K562 (cell line): Measurements from ENCODE around the gene KRT6C. TPM values are rescaled to one million over a fixed set of nuclear protein-coding genes. Genes with fewer than 3 reads are reported as not detected.

ENCODE experiments used
- ATAC-seq: fragments of 200-7000 bp; cut with Tn5 transposase; 3 replicates; pipeline ENCODE4 v1.9.1; 2020; ENCODE audit warnings: moderate library complexity
- BruUV-seq: library from RNA; stranded (reverse); fragments of 400-500 nt; replicated peaks from 2 replicates; lab custom pipeline; 2021; lab: Mats Ljungman, UMichigan
- CTCF ChIA-PET: fragments of 300-600 bp; formaldehyde crosslinking; extraction: SDS; loops from one replicate; lab custom pipeline; 2021; ENCODE audit warnings: low intra/inter-chr PET ratio; lab: Yijun Ruan, JAX
- POLR2A ChIA-PET: fragments of 300-600, 350-650 bp; sonication (Branson Sonifier 250); formaldehyde crosslinking; extraction: SDS; loops from one replicate; lab custom pipeline; 2021; ENCODE audit warnings: antibody characterized with exemption, inconsistent platforms; lab: Yijun Ruan, JAX
- DNase-seq, 4 experiments: peaks; one replicate each; pipeline versions ENCODE4 v3.0.0 to v3.0.0-alpha.2; 2011 to 2018; ENCODE audit warnings: low spot score in 3 of 4, mixed read lengths in 3 of 4; ENCODE audit errors: extremely low read depth in 1 of 4
- FAIRE-seq: peaks from 2 replicates; lab custom pipeline; 2011; peaks lifted over from hg19 to GRCh38; lab: Jason Lieb, UNC
- H2AFZ ChIP-seq: 2 replicates; pipeline ENCODE4 v1.6.0; 2011; ENCODE audit warnings: low read depth, low read length, control low read depth, inconsistent platforms
- H3K27ac ChIP-seq: fragments of 200-600 bp; 3 replicates; pipeline ENCODE4 v1.8.0; 2011; ENCODE audit warnings: low read depth, mild to moderate bottlenecking, control low read depth, inconsistent platforms, low read length, moderate library complexity, mixed read lengths; ENCODE audit errors: extremely low read depth
- H3K27me3 ChIP-seq, 2 experiments: fragments of 300-600 bp in 1 of 2; 2 replicates in 1 of 2; 3 replicates in 1 of 2; pipeline versions ENCODE4 v1.6.0 to v1.8.0; 2011; ENCODE audit warnings: inconsistent platforms in 2 of 2, low read length in 2 of 2, mild to moderate bottlenecking in 1 of 2, mixed read lengths in 1 of 2, moderate library complexity in 1 of 2; ENCODE audit not compliant: control insufficient read depth in 2 of 2, insufficient read depth in 2 of 2
- H3K36me3 ChIP-seq: fragments of 300-600 bp; 3 replicates; pipeline ENCODE4 v1.8.0; 2011; ENCODE audit warnings: mild to moderate bottlenecking, low read length, inconsistent platforms; ENCODE audit not compliant: control insufficient read depth, insufficient read depth
- H3K4me1 ChIP-seq, 2 experiments: fragments of 200-600 bp in 1 of 2; replicated peaks in 1 of 2; 2 replicates in 1 of 2; 3 replicates in 1 of 2; pipeline versions ENCODE4 v1.5.1 to v1.8.0; 2011; ENCODE audit warnings: inconsistent platforms in 2 of 2, low read length in 2 of 2, mild to moderate bottlenecking in 1 of 2, mixed read lengths in 1 of 2, moderate library complexity in 1 of 2; ENCODE audit not compliant: control insufficient read depth in 2 of 2, insufficient read depth in 2 of 2
- H3K4me2 ChIP-seq: 2 replicates; pipeline ENCODE4 v1.6.1; 2011; ENCODE audit warnings: low read length, control low read depth, inconsistent platforms, mixed read lengths; ENCODE audit not compliant: insufficient read depth
- H3K4me3 ChIP-seq: fragments of 200-600 bp; sonication (generic), shearing (Covaris generic); 2 replicates; pipeline ENCODE4 v1.5.1; 2016; ENCODE audit warnings: control low read depth, inconsistent platforms
- H3K79me2 ChIP-seq: fragments of 200-600 bp; 3 replicates; pipeline ENCODE4 v1.8.0; 2011; ENCODE audit warnings: low read length, inconsistent platforms; ENCODE audit not compliant: control insufficient read depth, insufficient read depth
- H3K9ac ChIP-seq, 2 experiments: 2 replicates each; pipeline versions ENCODE4 v1.6.0 to v1.6.1; 2011; ENCODE audit warnings: low read depth in 2 of 2, low read length in 2 of 2, control low read depth in 1 of 2, inconsistent platforms in 1 of 2, mild to moderate bottlenecking in 1 of 2, mixed read lengths in 1 of 2; ENCODE audit not compliant: insufficient read depth in 1 of 2
- H3K9me1 ChIP-seq: one replicate; pipeline ENCODE4 v1.6.0; 2011; ENCODE audit warnings: inconsistent platforms, mild to moderate bottlenecking, low read length, moderate library complexity; ENCODE audit not compliant: control insufficient read depth, insufficient read depth
- H3K9me3 ChIP-seq: replicated peaks from 2 replicates; pipeline ENCODE4 v1.5.1; 2011; ENCODE audit warnings: low read depth, low read length, inconsistent platforms; ENCODE audit not compliant: control insufficient read depth, insufficient read depth
- H4K20me1 ChIP-seq: replicated peaks from 2 replicates; pipeline ENCODE4 v1.6.1; 2011; ENCODE audit warnings: low read length, inconsistent platforms, mixed read lengths; ENCODE audit not compliant: control insufficient read depth, insufficient read depth
- ARHGAP35 ChIP-seq: fragments of 450-650 bp; IDR thresholded peaks from 2 replicates; pipeline ENCODE4 v1.6.1; 2018; ENCODE audit not compliant: partially characterized antibody
- ASH1L ChIP-seq: fragments of 450-650 bp; IDR thresholded peaks from 2 replicates; pipeline ENCODE4 v1.6.1; 2018; ENCODE audit warnings: borderline replicate concordance, mild to moderate bottlenecking, low read depth; ENCODE audit not compliant: partially characterized antibody
- BACH1 ChIP-seq: fragments of 200-800 bp; sonication (Bioruptor generic); IDR thresholded peaks from 2 replicates; pipeline ENCODE4 v1.6.1; 2016; ENCODE audit warnings: missing genetic modification characterization, missing compliant biosample characterization
- BCOR ChIP-seq: fragments of 450-650 bp; IDR thresholded peaks from 2 replicates; pipeline ENCODE4 v1.6.1; 2016
- CHD4 ChIP-seq: fragments of 200-600 bp; sonication (generic); IDR thresholded peaks from 3 replicates; pipeline ENCODE4 v1.6.1; 2012; ENCODE audit warnings: low read depth, mild to moderate bottlenecking, mixed read lengths, low read length, inconsistent platforms; ENCODE audit not compliant: insufficient read depth, insufficient replicate concordance, poor library complexity, severe bottlenecking
- CTCFL ChIP-seq: IDR thresholded peaks from 2 replicates; pipeline ENCODE4 v1.6.1; 2011; ENCODE audit warnings: borderline replicate concordance, low read depth, mild to moderate bottlenecking, moderate library complexity, low read length; ENCODE audit not compliant: insufficient read depth, poor library complexity, severe bottlenecking
- JUND ChIP-seq, 2 experiments: IDR thresholded peaks; 2 replicates in 1 of 2; 3 replicates in 1 of 2; pipeline ENCODE4 v1.6.1; 2011; ENCODE audit warnings: borderline replicate concordance in 2 of 2, low read depth in 2 of 2, low read length in 2 of 2, improper control_type of control experiment in 1 of 2, missing biosample characterization in 1 of 2, missing genetic modification characterization in 1 of 2, missing genetic modification reagents in 1 of 2
- MEIS2 ChIP-seq: fragments of 450-650 bp; IDR thresholded peaks from 2 replicates; pipeline ENCODE4 v1.6.1; 2014; ENCODE audit warnings: mild to moderate bottlenecking; ENCODE audit not compliant: partially characterized antibody
- SP1 ChIP-seq: sonication (generic); formaldehyde crosslinking; IDR thresholded peaks from 2 replicates; pipeline ENCODE4 v1.8.1; 2022; ENCODE audit warnings: mild to moderate bottlenecking, missing genetic modification reagents
- WGBS: fragments of 100-300 bp; shearing (Covaris generic); methylation state at CpG from one replicate; pipeline ENCODE4 v1.1.6; 2016; ENCODE audit warnings: low coverage, mixed read lengths; ENCODE audit not compliant: insufficient coverage; ENCODE audit errors: missing lambda C conversion rate; 5-methylcytosine and 5-hydroxymethylcytosine counted together
- in situ Hi-C: fragments of 300-500 bp; cut with MboI; formaldehyde crosslinking; loops from 4 replicates; pipeline ENCODE4 v1.15.0; 2018; ENCODE audit warnings: inconsistent platforms, mixed read lengths
- intact Hi-C: fragments of 100-400 bp; cut with micrococcal nuclease; formaldehyde crosslinking; loops from 2 replicates; pipeline ENCODE4 v1.14.2; 2022
- polyA plus RNA-seq, 8 experiments: library from polyadenylated mRNA; depleted of rRNA in 4 of 8; stranded (reverse) in 5 of 8; unstranded in 3 of 8; fragments of >200 nt; fragmentation: Nextera tagmentation in 2 of 8; fragmentation: Illumina TruSeq in 1 of 8; extraction: Ambion mirVana in 2 of 8; extraction: Trizol in 1 of 8; gene quantifications; 2 replicates each; pipeline versions ENCODE4 v1.2.1 to v1.2.3, GENCODE V29; 2011 to 2014; ENCODE audit warnings: inconsistent platforms in 1 of 8, missing spikeins in 1 of 8
- total RNA-seq, 7 experiments: library from RNA; depleted of rRNA in 6 of 7; stranded (reverse); fragments of >200 nt in 6 of 7; fragmentation: Illumina TruSeq in 2 of 7; extraction: Trizol in 2 of 7; gene quantifications; 2 replicates each; pipeline versions ENCODE4 v1.2.1 to v1.2.3, GENCODE V29; 2011 to 2021; ENCODE audit warnings: low replicate concordance in 1 of 7
- TF ChIP-seq, protein P1 (sequence below): fragments of 200-400 bp; formaldehyde crosslinking; IDR thresholded peaks from 2 replicates; pipeline ENCODE4 v1.6.1; 2017; ENCODE audit warnings: mild to moderate bottlenecking, low read depth, low read length, moderate library complexity
- TF ChIP-seq, protein P2 (sequence below), 3 experiments: fragments of 200-800 bp in 1 of 3; fragments of 250-450 bp in 1 of 3; fragments of 450-650 bp in 1 of 3; sonication (Bioruptor Pico) in 1 of 3; sonication (Bioruptor generic) in 1 of 3; formaldehyde crosslinking in 1 of 3; IDR thresholded peaks; 2 replicates each; pipeline versions ENCODE4 v1.6.1 to v1.8.0; 2016 to 2022; ENCODE audit warnings: mild to moderate bottlenecking in 2 of 3, missing genetic modification characterization in 2 of 3, missing compliant biosample characterization in 1 of 3, moderate library complexity in 1 of 3

Gene KRT6C
- total and polyA plus RNA-seq, 9 of the 15 experiments (the other 6 are each of a cell fraction or from before 2014, with no cell fraction given): not detected

DNA sequence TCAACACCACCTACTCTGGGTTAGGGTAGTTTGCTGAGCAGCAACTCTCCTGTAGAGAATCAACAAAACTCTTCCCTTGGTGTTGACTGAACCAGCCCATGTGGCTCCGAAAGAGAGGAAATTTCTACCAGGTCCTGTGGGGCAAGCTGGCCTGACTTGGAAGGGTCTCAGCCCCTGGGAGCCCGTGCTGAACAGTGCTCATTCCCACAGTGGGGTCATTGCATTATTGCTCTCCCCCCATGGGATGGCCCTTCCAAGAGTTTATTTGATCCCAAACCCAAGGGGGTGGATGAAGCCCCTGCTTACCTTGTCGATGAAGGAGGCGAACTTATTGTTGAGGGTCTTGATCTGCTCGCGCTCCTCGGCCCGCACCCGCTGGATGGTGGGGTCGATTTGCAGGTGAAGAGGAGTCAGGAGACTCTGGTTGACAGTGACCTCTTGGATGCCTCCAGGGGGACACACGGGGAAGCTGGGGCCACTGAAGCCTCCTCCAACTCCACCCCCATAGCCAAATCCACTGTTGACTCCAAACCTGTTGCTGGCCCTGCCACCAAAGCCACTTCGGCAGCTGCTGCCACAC is 40.0 kb downstream of the KRT6C start:
- no peak for DNase-seq
- H3K79me2 ChIP-seq: no peaks in the 10 kb centered on the region
- 0 out of 2 replicates have a peak, but pooled peaks cover 2% of the 10 kb centered on the region for H4K20me1 ChIP-seq
- BruUV-seq: no TSS peak
- intact Hi-C loops (no loop called here), in situ Hi-C loops (no loop called here)
- no peak overlapping the region for H3K4me3 ChIP-seq
- POLR2A ChIA-PET: interaction anchor here (0.6 kb wide), 1 partner anchor 237 kb away, joined by 3 read pairs; no protein-coding TSS in a partner anchor
- no peak overlapping the region for H3K4me2 ChIP-seq
- FAIRE-seq: no peak
- no peaks in the 10 kb centered on the region for H3K9me3 ChIP-seq
- no peak overlapping the region for H3K9ac ChIP-seq
- ATAC-seq: no peak
- no peaks in the 10 kb centered on the region for H3K4me1 ChIP-seq
- no peaks in the 10 kb centered on the region for H3K9me1 ChIP-seq
- no peak overlapping the region for H2AFZ ChIP-seq
- CTCF ChIA-PET: no interaction called here
- H3K27ac ChIP-seq: no peak overlapping the region
- no peaks in the 10 kb centered on the region for H3K36me3 ChIP-seq
- H3K27me3 ChIP-seq: peaks cover 15 to 49% of the 10 kb centered on the region in 2 experiments
- 0% methylated on average over 12 of the region's 12 CpGs for WGBS
- no peak for TF ChIP-seq JUND (IDR thresholded peaks at IDR 0.05; ENCODE audit: borderline replicate concordance, low read depth, low read length)
- TF ChIP-seq JUND (tag; IDR thresholded peaks at IDR 0.05; ENCODE audit: borderline replicate concordance, low read depth, low read length): no peak
- no peak for TF ChIP-seq SP1 (CRISPR knock-in tag)
- TF ChIP-seq, protein P1, sequence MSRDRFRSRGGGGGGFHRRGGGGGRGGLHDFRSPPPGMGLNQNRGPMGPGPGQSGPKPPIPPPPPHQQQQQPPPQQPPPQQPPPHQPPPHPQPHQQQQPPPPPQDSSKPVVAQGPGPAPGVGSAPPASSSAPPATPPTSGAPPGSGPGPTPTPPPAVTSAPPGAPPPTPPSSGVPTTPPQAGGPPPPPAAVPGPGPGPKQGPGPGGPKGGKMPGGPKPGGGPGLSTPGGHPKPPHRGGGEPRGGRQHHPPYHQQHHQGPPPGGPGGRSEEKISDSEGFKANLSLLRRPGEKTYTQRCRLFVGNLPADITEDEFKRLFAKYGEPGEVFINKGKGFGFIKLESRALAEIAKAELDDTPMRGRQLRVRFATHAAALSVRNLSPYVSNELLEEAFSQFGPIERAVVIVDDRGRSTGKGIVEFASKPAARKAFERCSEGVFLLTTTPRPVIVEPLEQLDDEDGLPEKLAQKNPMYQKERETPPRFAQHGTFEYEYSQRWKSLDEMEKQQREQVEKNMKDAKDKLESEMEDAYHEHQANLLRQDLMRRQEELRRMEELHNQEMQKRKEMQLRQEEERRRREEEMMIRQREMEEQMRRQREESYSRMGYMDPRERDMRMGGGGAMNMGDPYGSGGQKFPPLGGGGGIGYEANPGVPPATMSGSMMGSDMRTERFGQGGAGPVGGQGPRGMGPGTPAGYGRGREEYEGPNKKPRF: no peak
- TF ChIP-seq BACH1 (tag): no peak
- no peak for TF ChIP-seq MEIS2
- TF ChIP-seq, protein P2, sequence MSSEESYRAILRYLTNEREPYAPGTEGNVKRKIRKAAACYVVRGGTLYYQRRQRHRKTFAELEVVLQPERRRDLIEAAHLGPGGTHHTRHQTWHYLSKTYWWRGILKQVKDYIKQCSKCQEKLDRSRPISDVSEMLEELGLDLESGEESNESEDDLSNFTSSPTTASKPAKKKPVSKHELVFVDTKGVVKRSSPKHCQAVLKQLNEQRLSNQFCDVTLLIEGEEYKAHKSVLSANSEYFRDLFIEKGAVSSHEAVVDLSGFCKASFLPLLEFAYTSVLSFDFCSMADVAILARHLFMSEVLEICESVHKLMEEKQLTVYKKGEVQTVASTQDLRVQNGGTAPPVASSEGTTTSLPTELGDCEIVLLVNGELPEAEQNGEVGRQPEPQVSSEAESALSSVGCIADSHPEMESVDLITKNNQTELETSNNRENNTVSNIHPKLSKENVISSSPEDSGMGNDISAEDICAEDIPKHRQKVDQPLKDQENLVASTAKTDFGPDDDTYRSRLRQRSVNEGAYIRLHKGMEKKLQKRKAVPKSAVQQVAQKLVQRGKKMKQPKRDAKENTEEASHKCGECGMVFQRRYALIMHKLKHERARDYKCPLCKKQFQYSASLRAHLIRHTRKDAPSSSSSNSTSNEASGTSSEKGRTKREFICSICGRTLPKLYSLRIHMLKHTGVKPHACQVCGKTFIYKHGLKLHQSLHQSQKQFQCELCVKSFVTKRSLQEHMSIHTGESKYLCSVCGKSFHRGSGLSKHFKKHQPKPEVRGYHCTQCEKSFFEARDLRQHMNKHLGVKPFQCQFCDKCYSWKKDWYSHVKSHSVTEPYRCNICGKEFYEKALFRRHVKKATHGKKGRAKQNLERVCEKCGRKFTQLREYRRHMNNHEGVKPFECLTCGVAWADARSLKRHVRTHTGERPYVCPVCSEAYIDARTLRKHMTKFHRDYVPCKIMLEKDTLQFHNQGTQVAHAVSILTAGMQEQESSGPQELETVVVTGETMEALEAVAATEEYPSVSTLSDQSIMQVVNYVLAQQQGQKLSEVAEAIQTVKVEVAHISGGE (CRISPR knock-in tag; IDR thresholded peaks at IDR 0.05): no peak
- no peak for TF ChIP-seq ASH1L
- TF ChIP-seq CHD4: no peak
- TF ChIP-seq BCOR: no peak
- no peak for TF ChIP-seq ARHGAP35
- TF ChIP-seq CTCFL: no peak
